HL-60 (cell line): Measurements from ENCODE around the gene MRPL21.

Experiments
- DNase-seq, 2 experiments: peaks; one replicate each; pipeline ENCODE4 v3.0.0-alpha.2; 2010 to 2020; ENCODE audit warnings: low read depth in 1 of 2, low spot score in 1 of 2
- H3K27ac ChIP-seq: fragments of 250-450 bp; sonication (Bioruptor Pico); replicated peaks from 2 replicates; pipeline ENCODE4 v1.5.1; 2020; ENCODE audit warnings: mild to moderate bottlenecking, moderate library complexity
- H3K27me3 ChIP-seq: fragments of 250-450 bp; sonication (Bioruptor Pico); 2 replicates; pipeline ENCODE4 v1.5.1; 2021; ENCODE audit warnings: mild to moderate bottlenecking, moderate library complexity; ENCODE audit not compliant: insufficient read depth, poor library complexity, severe bottlenecking
- H3K4me3 ChIP-seq: replicated peaks from 2 replicates; pipeline ENCODE4 v1.5.1; 2011; ENCODE audit warnings: mild to moderate bottlenecking, control low read depth, low read length; ENCODE audit not compliant: insufficient read depth
- GABPA ChIP-seq: IDR thresholded peaks from 2 replicates; pipeline ENCODE4 v1.6.1; 2012; ENCODE audit warnings: low read depth
- POLR2AphosphoS5 ChIP-seq: IDR thresholded peaks from 2 replicates; pipeline ENCODE4 v1.6.1; 2012; ENCODE audit warnings: low read depth
- REST ChIP-seq: IDR thresholded peaks from 2 replicates; pipeline ENCODE4 v1.6.1; 2012; ENCODE audit warnings: low read depth; ENCODE audit not compliant: insufficient replicate concordance
- SPI1 ChIP-seq: IDR thresholded peaks from 2 replicates; pipeline ENCODE4 v1.6.1; 2012; ENCODE audit warnings: low read depth, mild to moderate bottlenecking, borderline replicate concordance
- TF ChIP-seq, protein P1 (sequence below): IDR thresholded peaks from one replicate; pipeline ENCODE4 v1.5.1; 2011; ENCODE audit warnings: low read length, control low read depth, inconsistent platforms; ENCODE audit not compliant: insufficient read depth

MRPL21 gene

DNA sequence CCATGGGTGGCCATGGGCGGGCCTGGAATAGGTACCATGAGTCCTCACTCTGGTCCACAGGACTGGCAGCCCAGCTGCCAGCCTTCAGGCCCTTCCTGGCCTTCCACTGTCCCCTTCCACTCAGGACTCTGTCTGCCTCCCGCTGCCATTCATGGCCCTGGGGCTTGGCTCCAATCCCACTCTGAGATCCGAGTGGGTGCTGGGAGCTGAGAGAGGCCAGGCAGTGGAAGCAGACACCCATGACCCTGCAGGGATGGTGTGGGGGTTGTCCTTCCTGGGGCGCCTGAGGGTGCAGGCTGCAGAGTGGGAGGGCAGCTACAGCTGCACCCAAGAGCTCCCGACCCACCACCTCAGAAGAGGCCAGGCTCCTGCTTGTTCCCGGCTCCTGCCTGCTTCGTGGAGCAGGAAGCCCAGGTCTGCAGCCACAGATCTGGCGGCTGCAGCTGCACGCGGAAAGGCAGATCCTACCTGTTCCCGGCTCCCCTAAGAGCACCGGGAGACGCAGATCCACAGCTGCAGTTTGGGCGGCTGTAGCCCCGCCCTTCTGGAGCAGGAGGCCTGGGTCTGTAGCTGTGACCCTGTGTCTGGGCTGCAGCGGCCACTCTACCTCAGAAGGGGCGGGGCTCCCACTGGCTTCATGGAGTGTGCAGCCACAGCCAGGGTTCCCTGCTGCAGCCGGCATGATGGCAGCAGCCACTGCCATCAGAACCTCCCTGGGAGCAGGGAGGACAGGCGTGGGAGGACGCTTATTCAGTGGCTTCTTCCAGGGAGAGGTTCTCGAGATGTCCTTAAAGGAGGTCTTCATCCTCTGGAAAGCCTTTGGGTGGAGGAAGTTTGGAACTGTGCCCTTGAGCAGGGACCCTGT is 27.6 kb upstream of the MRPL21 start:
- no peaks in the 10 kb centered on the region for H3K27me3 ChIP-seq
- DNase-seq: no peak
- TF ChIP-seq, protein P1, sequence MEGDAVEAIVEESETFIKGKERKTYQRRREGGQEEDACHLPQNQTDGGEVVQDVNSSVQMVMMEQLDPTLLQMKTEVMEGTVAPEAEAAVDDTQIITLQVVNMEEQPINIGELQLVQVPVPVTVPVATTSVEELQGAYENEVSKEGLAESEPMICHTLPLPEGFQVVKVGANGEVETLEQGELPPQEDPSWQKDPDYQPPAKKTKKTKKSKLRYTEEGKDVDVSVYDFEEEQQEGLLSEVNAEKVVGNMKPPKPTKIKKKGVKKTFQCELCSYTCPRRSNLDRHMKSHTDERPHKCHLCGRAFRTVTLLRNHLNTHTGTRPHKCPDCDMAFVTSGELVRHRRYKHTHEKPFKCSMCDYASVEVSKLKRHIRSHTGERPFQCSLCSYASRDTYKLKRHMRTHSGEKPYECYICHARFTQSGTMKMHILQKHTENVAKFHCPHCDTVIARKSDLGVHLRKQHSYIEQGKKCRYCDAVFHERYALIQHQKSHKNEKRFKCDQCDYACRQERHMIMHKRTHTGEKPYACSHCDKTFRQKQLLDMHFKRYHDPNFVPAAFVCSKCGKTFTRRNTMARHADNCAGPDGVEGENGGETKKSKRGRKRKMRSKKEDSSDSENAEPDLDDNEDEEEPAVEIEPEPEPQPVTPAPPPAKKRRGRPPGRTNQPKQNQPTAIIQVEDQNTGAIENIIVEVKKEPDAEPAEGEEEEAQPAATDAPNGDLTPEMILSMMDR: no peak
- TF ChIP-seq SPI1: no peak
- H3K27ac ChIP-seq: no peak overlapping the region
- H3K4me3 ChIP-seq: no peak overlapping the region

DNA sequence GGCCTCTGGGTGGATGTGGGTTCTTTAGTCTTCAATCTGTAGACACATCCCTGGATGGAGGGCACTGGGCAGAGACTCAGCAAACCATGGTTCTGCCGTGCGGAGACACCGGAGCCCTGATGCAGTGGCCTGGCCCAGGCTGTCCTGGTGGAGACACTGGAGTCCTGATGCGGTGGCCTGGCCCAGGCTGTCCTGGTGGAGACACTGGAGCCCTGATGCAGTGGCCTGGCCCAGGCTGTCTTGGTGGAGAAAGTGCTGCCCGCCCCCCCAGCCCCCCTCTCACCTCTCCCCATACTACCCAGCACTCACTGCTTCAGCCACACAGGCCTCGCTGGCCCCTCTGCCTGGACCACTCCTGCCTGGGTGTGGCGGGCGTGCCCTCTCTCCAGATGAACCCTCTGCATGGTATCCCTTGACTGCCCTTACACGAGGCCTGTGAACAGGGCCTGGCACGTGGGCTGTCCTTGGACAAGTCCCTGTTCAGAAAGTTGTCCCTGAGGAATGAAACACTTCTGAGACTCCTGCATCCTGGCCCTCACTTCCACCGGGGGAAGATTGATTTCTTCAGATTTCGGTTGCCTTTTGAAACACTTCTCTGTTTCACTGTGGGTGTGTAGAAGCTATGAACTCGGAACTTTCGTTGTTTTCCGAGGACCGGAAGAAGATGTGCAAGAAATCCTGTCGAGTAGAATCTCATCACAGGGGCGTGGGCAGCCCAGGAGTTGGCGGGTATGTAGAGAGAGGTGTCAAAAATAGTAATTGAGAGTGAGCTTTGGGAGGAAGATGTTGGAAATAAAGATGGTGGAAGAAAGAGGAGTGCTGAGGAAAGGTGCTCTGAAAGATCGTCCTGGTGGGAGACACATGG is 26.3 kb upstream of the MRPL21 start:
- DNase-seq: no peak
- Histone ChIP-seq H3K4me3 (no peak overlapping the region), H3K27me3 (no peaks in the 10 kb centered on the region), H3K27ac (no peak overlapping the region)
- no peak for TF ChIP-seq GABPA
- TF ChIP-seq POLR2AphosphoS5: no peak
- TF ChIP-seq, protein P1: no peak
- no peak for TF ChIP-seq REST

DNA sequence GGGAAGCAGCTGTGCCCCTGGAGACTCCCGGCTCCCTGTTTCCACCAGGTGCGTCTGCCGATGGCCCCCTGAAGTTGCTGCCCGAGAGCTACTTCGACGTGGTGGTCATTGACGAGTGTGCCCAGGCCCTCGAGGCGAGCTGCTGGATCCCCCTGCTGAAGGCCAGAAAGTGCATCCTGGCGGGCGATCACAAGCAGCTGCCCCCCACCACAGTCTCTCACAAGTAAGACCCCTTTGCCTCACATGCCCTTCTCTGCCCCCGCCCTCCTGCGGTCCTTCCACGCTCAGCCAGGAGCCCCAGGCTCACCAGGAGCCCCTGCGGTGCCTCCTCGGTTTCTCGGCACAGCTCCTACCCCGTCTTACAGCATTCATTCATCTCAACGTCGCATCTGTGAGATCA is 25.5 kb upstream of the MRPL21 start:
- DNase-seq: no peak
- no peak overlapping the region for H3K27ac ChIP-seq
- H3K27me3 ChIP-seq: no peaks in the 10 kb centered on the region
- TF ChIP-seq POLR2AphosphoS5 (no peak), REST (no peak), GABPA (no peak)
- no peak overlapping the region for H3K4me3 ChIP-seq

DNA sequence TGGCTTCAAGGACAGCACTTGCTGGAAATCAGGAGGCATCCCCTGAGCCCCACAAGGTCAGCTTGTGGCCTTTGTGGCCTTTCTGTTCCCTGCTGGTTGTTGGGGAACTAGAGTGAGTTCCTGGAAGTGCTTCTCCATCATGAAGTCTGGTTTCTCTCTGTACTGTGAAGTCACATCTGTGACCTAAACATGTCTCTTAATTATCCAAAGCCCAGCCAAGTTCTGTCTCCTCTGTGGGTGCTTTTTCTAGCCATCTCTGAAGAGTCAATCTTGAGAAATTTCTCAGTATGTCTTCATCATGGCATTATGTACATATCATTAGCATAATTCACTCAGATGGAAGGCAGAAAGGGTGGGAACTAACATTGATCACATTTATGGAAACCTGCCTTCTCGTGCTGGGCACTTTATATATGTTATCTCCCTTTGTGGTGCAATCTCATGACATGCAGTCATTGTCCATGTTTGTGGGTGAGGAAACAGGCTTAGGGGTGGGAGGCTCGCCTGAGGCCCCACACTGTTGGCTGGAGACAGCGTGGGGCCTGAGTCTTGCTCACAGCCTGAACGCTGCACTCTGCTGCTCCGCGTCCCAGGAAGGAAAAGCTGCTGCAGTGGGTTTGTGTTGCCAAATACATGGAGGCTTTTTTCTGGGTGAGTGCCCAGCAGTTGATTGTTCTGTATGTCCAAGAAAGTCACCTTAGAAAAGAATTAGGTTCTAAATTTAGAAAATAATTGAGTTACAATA is 24.7 kb upstream of the MRPL21 start:
- no peak overlapping the region for H3K27ac ChIP-seq
- no peaks in the 10 kb centered on the region for H3K27me3 ChIP-seq
- no peak for DNase-seq
- TF ChIP-seq REST: no peak
- TF ChIP-seq GABPA: no peak
- no peak for TF ChIP-seq POLR2AphosphoS5
- TF ChIP-seq, protein P1: no peak
- TF ChIP-seq SPI1: no peak
- H3K4me3 ChIP-seq: no peak overlapping the region
